Measurements from ENCODE around the gene CCDC83.

DNA sequence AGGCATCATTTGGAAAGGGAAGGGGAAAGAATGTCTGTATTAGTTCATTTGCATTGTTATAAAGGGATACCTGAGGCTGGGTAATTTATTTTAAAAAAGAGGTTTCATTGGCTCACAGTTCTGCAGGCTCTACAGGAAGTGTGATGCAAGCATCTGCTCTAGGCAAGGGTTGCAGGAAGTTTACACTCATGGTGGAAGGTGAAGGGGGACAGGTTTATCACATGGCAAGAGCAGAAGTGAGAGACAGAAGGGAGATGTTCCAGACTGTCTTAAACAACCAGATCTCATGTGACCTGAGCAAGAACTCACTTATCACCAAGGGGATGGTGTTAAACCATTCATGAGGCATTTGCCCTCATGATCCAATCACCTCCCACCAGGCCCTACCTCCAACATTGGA lies 90.6 kb downstream of the CCDC83 start:
- TF ChIP-seq GATA2 (IDR thresholded peaks at IDR 0.05; ENCODE audit: low read depth, low read length) (no peak), GATA3 (IDR thresholded peaks at IDR 0.05; ENCODE audit: low read depth, low read length) (no peak)
